ENCODE results near the gene GPR6.
A peak's percentile ranks its signal among the peaks of the same experiment; 100 is the strongest.

Gene GPR6, protein sequence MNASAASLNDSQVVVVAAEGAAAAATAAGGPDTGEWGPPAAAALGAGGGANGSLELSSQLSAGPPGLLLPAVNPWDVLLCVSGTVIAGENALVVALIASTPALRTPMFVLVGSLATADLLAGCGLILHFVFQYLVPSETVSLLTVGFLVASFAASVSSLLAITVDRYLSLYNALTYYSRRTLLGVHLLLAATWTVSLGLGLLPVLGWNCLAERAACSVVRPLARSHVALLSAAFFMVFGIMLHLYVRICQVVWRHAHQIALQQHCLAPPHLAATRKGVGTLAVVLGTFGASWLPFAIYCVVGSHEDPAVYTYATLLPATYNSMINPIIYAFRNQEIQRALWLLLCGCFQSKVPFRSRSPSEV

DNA sequence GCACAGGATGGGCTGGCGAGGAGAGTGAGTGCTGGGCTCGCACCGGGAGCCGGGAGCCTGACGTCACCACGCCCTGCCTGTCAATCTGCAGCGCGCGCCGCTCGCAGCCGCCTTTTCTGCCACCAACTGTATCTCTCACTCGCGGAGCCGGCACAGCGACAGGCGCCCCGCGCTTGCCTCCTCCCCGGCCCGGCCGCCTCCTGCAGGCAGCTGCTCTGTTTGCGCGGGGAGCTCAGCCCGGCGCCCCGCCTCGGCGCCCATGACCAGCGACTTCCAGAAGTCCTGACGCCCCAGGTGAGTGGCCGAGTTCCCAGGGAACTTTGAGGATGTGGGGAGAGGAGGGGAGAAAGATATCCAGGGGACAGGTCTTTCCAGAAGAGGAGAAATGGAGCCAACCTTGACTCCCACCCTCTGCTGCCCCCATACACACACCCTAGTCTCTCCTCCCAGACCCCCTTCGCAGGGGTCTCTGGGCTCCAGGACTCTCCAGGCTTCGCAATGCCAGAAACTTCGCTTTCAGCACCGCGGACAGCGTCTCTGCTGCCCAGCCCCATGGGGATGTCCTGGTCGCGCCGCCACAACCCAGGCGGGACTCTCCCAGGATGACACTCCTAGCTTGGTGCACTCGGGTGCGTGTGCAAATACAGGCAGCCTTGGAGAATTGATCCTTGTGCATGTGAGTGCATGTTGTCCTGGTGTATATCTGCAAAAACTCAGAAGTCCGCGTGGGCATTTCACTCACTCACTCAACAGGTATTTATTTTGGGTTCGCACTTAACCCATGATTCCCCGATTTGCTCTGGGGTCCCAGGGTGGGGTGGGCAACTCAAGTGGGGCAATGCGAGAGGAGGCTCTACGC is at the start of gene GPR6:
TSS of gene GPR6 (plus strand) at position 138 of the 859 bp plus-strand sequence. CDS start 802 bp downstream, outside the sequence.
- peak; percentile 54 for DNase-seq (ENCODE audit: low spot score)
- FAIRE-seq: no peak

DNA sequence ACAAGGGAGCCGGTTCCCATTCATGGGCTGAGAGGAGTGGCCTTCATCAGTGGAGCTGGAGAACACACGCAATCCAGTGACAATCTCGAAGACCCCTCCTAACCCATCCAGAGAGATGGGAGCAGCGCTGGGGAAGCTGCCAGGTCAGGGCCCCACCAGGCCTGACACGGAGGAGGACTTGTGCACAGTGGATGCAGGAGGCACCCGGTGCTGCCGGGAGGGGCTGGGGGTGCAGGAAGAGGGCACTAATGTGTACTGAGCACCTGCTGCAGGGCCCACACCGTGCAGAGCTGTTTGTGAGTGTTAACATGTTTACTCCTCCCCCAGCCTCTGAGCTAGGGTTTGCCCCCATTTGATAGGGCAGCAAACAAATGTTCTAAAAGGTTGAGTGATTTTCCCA is 43.8 kb upstream of the GPR6 start:
- FAIRE-seq: no peak
- no peak for DNase-seq (ENCODE audit: low spot score)

DNA sequence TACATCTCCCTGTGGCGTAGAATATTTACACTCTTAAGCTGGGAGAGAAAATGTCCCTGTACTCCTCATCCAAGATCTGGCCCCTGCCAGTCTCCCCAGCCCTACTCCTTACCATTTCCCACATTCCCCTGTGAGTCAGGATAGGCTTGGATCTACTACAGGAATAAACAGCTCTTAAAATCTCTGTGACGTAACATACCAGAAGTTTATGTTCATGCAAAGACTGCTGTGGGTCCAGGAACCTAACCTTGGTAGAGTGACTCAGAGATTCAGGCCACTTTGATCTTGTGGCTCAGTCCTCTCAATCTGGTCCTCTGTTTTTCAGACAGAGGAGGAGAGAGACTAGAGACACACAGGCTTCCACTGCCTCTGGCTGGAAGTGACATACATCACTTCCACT is 38.5 kb upstream of the GPR6 start:
- FAIRE-seq: no peak
- no peak for DNase-seq (ENCODE audit: low spot score)

DNA sequence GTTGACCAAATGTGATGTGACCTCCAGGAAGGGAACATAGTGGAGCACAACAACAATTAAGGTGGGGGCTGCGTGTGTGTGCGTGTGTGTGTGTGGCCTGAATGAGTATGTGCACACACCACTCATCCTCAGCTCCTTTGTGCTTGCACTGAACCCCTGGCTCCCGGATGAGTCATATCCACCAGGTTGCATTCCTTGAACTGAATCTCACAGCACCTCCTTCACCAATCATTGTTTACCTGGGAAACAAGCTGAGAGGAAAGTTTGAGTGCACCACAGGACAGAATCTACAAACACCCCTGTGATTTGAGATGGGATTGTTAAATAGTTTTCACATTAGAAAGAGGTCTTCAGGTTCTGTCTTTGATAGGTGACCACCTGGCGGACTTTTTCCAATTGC is 33.7 kb upstream of the GPR6 start:
- no peak for FAIRE-seq
- peak; percentile 39 for DNase-seq (ENCODE audit: low spot score)

DNA sequence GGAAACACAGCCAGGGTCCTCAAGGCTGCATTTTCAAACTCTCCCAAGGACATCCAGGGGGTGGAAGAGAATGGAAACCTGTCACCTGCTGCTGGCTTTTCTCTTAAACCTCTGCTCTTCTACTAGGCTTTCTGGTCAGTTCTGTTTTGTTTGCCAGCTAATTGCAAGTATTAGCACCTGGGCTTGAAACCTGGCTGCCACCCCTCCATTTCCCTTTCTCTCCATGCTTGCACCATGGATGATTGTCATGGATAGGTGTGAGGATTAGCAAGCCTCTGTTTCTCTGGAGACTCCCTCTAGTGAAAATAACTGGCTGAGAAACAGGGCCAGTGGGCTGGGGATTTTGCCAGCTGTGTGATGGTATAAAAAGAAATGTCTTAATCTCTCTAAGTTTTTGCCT is 33.0 kb upstream of the GPR6 start:
- DNase-seq (ENCODE audit: low spot score): no peak
- no peak for FAIRE-seq

DNA sequence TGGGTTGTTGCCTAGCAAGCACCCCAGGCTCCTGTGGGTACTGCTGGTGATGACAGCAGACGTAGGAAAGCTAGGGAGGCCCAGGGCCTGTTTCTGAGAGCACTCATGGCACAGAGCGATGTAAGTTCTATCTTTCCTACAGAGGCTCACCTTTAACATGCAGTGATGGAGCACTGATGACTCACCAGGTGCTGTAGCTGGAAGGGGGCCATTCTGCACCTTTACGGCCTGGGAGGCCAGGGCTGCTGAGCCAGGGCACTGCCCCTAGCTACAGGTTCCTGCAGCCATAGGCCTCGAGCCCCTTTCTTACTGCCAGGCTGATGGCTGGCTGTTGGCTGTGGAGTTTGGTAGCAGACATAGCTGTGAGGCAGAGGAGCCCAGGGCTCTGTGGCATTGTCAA is 31.1 kb upstream of the GPR6 start:
- no peak for FAIRE-seq
- no peak for DNase-seq (ENCODE audit: low spot score)

DNA sequence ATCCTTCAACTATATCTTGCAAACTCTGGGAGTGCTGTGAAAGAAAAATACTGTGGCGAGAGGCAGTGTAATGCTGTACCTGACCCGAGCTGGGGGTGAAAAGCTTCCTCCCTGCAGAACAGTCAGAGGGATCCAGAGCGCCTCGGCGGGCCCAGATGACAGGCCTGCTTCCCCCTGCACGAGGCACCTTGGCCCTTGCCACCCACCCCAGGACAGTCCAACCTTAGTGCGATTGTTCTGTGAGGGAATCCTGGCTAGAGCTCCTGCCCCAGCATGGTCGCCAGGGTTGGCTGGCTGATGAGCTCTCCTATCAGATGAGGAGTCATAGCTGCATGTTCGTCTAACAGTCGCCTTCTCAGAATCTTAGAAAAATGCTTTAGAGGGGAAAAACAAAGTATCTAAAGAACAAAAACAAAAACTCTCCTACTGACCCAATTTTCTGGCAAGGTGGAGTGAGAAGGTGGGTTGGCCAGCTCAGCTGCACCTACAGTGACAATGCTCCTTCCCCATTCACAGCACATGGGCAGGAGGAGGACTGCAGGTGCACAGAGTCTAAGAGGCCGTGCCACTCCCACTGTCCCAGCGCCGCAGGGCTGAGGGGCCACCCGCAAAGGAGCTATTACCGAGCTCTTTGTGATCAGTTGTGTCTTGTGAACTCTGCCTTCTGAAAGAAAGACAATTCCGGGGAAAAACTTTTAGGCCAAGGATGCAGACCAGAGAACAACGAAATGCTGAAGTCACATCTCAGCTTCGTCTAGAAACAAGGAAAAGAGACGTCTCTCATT is 28.6 kb upstream of the GPR6 start:
- FAIRE-seq: no peak
- no peak for DNase-seq (ENCODE audit: low spot score)

DNA sequence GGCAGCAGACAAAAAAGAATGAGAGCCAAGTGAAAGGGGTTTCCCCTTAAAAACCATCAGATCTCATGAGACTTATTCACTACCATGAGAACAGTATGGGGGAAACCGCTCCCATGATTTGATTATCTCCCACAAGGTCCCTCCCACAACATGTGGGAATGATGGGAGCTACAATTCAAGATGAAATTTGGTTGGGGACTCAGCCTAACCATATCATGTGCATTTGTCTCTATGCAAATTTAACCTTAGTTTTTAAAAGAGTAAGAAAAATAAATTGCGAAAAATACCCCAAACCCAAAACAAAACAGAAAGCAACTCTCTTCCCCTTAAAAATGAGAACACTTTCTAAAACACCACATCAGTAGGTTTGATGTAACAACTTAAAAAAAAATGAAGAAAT is 22.6 kb upstream of the GPR6 start:
- FAIRE-seq: no peak

DNA sequence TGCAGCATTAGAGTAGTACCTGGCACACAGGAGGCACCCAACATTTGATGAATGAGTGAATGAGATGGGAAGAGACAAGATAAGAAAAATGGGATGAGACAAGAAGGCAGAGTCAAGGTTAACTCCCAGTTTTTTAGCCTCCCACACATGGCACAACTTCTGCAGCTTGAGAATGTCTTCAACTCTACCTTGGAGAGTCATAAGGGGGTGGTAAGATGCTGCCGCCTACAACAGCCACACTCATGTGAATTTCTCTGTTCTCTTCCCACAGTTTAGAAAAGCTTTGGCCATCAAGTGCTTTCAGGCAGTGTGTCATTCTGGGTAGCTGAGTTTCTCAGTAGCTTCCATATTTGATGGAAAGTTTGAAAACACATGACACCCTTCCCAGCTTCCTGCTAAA is 19.5 kb upstream of the GPR6 start:
- FAIRE-seq (no peak), DNase-seq (ENCODE audit: low spot score) (no peak)

More for the DNA sequence above, 22.6 kb upstream of the GPR6 start:
- no peak for DNase-seq (ENCODE audit: low spot score)

DNA sequence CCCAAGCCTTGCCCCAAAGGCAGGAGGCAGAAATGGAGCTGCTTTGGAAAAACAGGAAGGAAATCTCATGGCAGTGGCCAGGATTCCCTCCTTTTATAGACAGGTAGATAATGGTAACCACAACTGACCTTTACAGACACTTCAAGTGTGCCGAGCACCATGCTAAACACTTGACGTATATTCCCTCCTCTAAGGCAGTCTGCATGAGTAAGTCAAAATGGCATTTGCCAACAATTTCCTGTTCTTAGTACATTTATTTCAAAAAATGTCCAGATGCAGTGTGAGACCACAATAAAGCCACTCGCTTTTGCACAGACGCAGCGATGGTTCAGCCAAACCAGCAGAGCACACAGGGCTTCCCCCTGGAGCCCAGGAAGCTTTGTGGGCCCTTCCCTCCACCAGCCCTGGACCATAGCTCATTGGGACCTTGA is 16.5 kb upstream of the GPR6 start:
- peak; percentile 40 for DNase-seq (ENCODE audit: low spot score)
- no peak for FAIRE-seq

DNA sequence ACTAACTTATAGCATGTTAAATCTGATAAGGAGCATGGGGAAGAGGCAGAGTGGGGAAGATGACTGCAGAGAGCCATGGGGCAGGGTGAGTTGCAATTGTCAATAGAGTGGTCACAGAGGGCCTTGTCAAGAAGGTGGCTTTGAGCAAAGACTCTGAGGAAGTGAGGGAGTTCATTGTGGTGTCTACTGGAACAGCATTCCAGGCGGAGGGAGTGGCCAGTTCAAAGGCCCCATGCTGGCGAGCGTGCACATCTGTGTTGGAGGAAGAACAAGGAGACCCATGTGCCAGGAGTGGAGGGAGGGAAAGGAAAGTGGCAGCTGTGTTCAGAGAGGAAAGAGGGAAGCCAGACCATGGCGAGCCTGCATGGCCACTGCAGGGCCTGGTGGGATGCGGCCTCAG is 15.8 kb upstream of the GPR6 start:
- FAIRE-seq: no peak

DNA sequence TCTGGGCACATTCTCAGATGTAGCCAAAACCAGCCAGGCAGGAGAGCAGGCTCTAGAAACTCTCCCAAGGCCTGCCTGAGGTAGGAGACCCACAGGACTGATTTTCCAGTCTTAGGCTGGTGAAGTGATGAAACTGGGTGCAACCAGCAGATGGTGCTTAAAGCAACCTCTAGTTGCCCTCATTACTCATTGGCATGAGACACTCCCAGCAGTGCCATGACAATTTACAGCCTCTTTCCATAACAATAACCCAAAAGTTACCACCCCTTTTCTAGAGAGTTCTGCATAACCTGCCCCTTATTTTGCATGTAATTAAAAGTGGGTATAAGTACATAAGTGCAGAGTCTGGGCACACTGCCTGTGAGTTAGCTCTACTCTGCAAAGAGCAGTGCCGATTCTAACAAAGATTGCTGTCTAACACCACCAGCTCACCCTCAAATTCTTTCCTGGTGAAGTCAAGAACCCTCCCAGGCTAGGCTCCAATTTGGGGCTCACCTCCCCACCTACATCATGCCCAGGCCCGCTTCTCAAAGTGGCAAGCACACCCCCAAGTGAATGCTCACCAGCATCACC is 14.4 kb upstream of the GPR6 start:
- DNase-seq (ENCODE audit: low spot score): no peak
- no peak for FAIRE-seq

More for the DNA sequence above, 15.8 kb upstream of the GPR6 start:
- DNase-seq (ENCODE audit: low spot score): no peak

DNA sequence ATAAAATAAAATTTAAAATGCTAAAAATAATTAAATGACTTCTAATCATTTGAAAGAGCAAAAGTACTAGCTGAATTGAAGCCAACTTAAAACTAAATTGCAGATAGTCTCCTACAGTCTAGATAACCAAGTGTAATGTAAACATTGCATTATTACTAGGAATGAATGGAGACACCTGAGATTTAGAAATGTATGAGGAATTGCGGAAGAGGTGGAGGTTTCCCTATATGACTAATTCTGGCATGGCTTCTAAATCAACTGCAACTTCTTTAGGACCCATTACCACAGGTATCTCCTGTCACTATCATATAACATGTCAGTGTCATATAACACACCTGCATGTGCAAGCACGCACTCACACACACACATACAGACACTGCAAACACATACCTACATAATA is 13.2 kb upstream of the GPR6 start:
- DNase-seq (ENCODE audit: low spot score) (no peak), FAIRE-seq (no peak)

DNA sequence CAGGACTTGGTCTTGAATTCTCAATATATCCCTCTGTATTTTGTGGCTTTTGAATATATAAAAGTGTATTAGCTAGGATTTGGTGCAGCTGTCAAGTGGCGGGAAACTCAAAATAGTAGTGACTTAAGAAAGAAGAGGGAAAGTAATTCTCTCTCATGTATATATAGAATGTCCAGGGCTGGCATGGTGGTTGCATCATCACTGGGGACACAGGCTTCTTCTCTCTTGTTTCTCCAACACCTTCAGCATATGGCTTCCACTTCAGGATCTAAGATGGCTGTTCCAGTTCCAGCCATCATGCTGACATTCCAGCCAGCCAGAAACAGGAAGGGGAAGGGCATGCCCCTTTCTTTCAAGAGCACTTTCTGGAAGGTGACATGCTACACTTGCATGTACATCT is 11.8 kb upstream of the GPR6 start:
- FAIRE-seq (no peak), DNase-seq (ENCODE audit: low spot score) (no peak)

DNA sequence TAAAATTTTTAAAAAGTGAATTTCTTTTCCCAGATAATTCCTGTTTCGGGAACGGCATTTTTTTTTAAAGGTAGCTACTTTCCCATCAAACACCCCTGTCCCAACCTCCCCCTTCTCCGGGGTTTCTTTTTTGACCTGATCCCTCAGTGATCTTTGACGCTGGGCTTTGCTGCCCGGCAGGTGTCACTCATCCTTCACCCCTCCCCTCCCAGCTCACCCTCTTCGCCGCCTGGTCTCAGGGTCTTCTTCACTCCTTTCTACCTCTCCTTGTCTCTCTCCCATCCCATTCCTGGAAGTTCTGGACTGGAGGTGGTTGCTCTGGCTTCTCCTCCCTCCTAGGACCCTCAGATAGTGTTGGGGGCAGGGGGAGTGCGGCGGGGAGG is 329 bp upstream of the GPR6 start:
- no peak for FAIRE-seq
- no peak for DNase-seq (ENCODE audit: low spot score)

DNA sequence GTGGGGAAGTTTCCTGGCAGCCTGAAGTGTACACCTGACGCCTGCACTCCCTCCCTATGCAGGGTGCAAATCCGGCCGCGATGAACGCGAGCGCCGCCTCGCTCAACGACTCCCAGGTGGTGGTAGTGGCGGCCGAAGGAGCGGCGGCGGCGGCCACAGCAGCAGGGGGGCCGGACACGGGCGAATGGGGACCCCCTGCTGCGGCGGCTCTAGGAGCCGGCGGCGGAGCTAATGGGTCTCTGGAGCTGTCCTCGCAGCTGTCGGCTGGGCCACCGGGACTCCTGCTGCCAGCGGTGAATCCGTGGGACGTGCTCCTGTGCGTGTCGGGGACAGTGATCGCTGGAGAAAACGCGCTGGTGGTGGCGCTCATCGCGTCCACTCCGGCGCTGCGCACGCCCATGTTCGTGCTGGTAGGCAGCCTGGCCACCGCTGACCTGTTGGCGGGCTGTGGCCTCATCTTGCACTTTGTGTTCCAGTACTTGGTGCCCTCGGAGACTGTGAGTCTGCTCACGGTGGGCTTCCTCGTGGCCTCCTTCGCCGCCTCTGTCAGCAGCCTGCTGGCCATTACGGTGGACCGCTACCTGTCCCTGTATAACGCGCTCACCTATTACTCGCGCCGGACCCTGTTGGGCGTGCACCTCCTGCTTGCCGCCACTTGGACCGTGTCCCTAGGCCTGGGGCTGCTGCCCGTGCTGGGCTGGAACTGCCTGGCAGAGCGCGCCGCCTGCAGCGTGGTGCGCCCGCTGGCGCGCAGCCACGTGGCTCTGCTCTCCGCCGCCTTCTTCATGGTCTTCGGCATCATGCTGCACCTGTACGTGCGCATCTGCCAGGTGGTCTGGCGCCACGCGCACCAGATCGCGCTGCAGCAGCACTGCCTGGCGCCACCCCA is 1.2 kb downstream of the GPR6 start:
- DNase-seq (ENCODE audit: low spot score) (no peak), FAIRE-seq (no peak)

DNA sequence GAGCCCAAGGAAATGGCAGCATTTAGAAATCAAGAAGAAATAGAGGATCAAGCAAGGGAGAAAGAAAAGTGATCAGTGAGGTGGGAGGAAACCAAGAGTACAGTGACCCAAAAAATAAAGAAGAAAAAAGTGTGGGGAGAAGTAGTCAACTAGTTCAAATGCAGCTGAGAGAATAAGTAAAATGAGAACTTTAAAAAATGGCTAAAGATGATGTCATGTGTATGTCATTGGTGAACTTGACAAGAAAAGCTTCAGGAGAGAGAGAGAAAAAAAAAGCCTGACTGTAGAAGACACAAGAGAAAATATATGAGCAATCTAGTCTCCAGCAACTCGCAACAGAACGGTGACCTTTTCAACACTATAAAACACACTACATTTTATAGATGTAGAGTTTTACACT is 6.3 kb downstream of the GPR6 start:
- DNase-seq (ENCODE audit: low spot score): no peak
- no peak for FAIRE-seq

DNA sequence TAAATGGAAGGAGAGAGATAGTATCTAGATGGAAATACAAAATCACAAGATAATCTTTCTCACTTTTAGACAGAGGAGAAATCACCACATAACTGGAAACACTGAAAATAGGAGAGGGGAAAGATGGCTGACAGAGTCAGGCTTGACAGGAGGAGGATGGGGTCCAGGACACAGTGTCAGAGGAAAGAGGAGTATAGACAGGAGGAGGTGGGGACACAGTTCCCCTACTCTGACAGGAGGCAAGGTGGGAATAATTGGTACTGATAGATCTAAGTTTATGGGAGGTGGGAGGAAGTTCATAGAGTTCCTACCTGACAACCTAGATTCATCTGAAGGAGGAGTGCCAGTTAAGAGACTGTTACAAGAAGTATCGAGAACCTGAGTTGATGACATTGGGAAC is 9.1 kb downstream of the GPR6 start:
- FAIRE-seq (no peak), DNase-seq (ENCODE audit: low spot score) (no peak)

DNA sequence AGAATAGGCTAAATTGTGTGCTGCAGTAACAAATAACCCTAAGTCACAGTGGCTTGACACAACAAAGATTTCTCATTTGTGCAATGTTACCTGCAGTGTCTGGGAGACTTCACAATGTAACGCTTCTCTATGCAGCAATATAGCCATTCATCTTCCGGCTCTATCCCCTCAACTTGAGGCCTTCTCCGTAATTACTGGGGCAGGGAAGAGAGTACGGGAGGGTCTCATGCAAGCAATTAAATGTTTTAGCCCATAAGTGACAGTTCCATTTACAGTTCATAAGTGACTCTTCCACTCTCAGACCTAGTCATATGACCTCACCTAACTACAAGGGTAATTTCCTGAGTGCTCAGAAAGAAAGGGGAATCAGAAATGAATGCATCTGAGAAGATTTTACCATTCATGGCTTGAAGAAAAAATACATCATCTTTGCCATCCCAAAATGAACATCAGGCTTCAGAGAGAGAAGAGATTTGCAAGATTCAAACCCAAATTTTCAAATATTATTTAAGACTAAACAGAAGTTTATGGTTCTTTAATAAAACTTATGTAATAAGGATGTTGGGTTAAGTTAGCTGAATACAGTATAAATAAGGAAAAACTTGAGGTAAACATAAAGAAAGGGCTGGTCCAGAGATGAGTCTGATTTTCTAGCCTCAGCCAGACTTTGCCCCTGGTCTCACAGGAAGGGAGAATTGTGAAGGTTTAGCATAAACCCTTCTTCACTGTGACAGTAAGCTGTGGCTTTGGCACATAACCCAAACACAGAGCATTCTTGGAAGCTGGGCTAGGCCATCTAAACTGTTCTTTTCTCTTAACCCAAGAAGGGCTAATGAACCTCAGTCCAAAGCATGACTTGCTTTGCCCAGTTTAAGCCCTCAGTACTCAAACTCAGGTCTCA is 13.3 kb downstream of the GPR6 start:
- FAIRE-seq (no peak), DNase-seq (ENCODE audit: low spot score) (no peak)
